ENCODE measurements around the gene EEF1A2.

The EEF1A2 gene

DNA sequence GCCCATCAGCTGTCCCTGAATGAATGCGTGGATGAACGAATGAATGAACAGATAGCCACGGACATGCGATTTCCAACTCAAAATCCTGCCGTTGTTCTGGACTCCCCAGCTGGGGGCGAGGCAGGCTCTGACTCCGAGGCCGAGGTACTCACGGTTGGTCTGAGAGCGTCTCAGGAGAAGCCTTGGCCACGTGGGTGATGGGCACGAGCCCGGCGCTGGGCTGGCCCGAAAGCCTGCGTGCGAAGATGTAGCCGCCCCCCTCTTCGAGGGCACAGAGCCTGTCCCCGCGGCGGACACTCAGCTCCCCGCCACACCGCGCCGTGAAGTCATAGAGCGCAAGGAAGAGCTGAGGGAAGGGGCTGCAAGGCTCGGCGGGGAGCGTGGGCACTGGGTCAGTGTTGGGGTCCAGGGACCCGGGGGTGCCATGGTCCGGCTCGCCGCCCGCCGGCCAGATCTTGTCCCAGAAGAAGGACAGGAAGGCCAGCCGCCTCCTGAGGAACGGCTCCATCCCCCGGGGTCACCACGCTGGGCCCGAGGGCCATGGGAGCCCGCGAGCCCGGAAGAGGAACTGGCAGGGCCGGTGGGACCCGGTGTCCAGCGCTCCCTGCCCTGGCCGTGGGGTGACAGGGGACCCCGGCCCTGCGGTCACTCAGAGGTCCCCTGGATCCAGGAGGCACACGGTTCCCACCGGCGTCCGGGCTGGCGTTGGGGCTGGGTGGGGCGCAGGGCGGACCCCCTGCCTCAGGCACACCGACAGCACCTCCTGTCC is 48.3 kb upstream of the EEF1A2 start:
- Histone ChIP-seq H3K79me2 (ENCODE audit: control insufficient read depth, low read length) (no peaks in the 10 kb centered on the region), H4K20me1 (ENCODE audit: control insufficient read depth, insufficient read depth, low read depth, low read length) (peaks cover 4% of the 10 kb centered on the region; the same call in 1 of the 2 replicates), H3K9me3 (ENCODE audit: control insufficient read depth, insufficient read depth, low read length) (no peaks in the 10 kb centered on the region), H3F3A (ENCODE audit: control insufficient read depth, insufficient read depth) (no peaks in the 10 kb centered on the region), H3K27me3 (ENCODE audit: control insufficient read depth, low read length) (peaks cover 60% of the 10 kb centered on the region), H3K4me2 (ENCODE audit: low read length) (no peak overlapping the region), H3K4me1 (ENCODE audit: control insufficient read depth, low read length) (peaks cover 14% of the 10 kb centered on the region), H3K4me3 (ENCODE audit: low read length) (no peak overlapping the region), H3K9me2 (replicated peaks; ENCODE audit: control insufficient read depth, low read length) (no peaks in the 10 kb centered on the region), H3K27ac (ENCODE audit: low read depth, low read length) (no peak overlapping the region), H3K36me3 (ENCODE audit: control insufficient read depth, low read length) (no peaks in the 10 kb centered on the region)
- TF ChIP-seq, protein P1, sequence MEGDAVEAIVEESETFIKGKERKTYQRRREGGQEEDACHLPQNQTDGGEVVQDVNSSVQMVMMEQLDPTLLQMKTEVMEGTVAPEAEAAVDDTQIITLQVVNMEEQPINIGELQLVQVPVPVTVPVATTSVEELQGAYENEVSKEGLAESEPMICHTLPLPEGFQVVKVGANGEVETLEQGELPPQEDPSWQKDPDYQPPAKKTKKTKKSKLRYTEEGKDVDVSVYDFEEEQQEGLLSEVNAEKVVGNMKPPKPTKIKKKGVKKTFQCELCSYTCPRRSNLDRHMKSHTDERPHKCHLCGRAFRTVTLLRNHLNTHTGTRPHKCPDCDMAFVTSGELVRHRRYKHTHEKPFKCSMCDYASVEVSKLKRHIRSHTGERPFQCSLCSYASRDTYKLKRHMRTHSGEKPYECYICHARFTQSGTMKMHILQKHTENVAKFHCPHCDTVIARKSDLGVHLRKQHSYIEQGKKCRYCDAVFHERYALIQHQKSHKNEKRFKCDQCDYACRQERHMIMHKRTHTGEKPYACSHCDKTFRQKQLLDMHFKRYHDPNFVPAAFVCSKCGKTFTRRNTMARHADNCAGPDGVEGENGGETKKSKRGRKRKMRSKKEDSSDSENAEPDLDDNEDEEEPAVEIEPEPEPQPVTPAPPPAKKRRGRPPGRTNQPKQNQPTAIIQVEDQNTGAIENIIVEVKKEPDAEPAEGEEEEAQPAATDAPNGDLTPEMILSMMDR (IDR thresholded peaks at IDR 0.05; ENCODE audit: low read depth, low read length, poor library complexity, severe bottlenecking) = no peak
- no peak for TF ChIP-seq EZH2phosphoT487 (IDR thresholded peaks at IDR 0.05; ENCODE audit: borderline replicate concordance, low read length)

DNA sequence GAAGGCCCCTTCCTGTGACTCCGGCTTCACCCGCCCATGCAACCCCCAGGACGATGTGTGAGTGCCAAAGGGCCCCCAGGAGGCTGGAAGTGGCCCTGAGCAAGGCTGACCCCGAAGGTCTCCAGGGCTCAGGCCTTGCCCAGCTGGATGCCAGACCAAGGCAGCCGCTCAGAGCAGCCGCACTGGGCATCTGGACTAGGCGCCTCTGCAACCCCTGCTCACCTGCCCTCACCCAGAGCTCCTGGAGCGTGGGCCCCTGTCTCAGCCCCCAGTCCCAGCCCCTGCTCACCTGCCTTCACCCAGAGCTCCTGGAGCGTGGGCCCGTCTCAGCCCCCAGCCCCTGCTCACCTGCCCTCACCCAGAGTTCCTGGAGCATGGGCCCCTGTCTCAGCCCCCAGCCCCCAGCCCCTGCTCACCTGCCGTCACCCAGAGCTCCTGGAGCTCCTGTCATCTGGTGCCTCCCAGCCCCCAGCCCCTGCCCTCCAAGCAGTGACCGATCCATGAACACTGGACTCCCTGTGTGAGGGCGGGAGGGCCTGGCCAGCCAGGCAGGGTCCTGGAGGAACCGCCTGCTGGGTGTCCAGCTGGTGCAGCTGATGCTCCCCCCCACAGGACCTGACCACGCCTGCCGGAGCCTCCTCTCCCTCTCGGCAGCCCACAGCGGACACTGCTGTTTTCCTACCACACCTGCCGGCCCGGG is 47.5 kb upstream of the EEF1A2 start:
- H3K4me3 ChIP-seq (ENCODE audit: low read length) = no peak overlapping the region
- H3K4me2 ChIP-seq (ENCODE audit: low read length) = no peak overlapping the region
- peaks cover 4% of the 10 kb centered on the region; the same call in 1 of the 2 replicates for H4K20me1 ChIP-seq (ENCODE audit: control insufficient read depth, insufficient read depth, low read depth, low read length)
- H3F3A ChIP-seq (ENCODE audit: control insufficient read depth, insufficient read depth) = no peaks in the 10 kb centered on the region
- H3K36me3 ChIP-seq (ENCODE audit: control insufficient read depth, low read length) = no peaks in the 10 kb centered on the region
- H3K9me2 ChIP-seq (replicated peaks; ENCODE audit: control insufficient read depth, low read length) = no peaks in the 10 kb centered on the region
- H3K9me3 ChIP-seq (ENCODE audit: control insufficient read depth, insufficient read depth, low read length) = no peaks in the 10 kb centered on the region
- no peaks in the 10 kb centered on the region for H3K79me2 ChIP-seq (ENCODE audit: control insufficient read depth, low read length)
- no peak overlapping the region for H3K27ac ChIP-seq (ENCODE audit: low read depth, low read length)
- no peak for TF ChIP-seq EZH2phosphoT487 (IDR thresholded peaks at IDR 0.05; ENCODE audit: borderline replicate concordance, low read length)
- peaks cover 11% of the 10 kb centered on the region for H3K4me1 ChIP-seq (ENCODE audit: control insufficient read depth, low read length)
- peaks cover 60% of the 10 kb centered on the region for H3K27me3 ChIP-seq (ENCODE audit: control insufficient read depth, low read length)

GRCh38 chr20:63545814-63546213 is 46.9 kb upstream of the EEF1A2 start:
- Histone ChIP-seq H3K27ac (ENCODE audit: low read depth, low read length) (no peak overlapping the region), H3K9me3 (ENCODE audit: control insufficient read depth, insufficient read depth, low read length) (no peaks in the 10 kb centered on the region), H4K20me1 (ENCODE audit: control insufficient read depth, insufficient read depth, low read depth, low read length) (peaks cover 4% of the 10 kb centered on the region; the same call in 1 of the 2 replicates), H3K27me3 (ENCODE audit: control insufficient read depth, low read length) (peaks cover 55% of the 10 kb centered on the region), H3K4me1 (ENCODE audit: control insufficient read depth, low read length) (peaks cover 11% of the 10 kb centered on the region), H3K4me3 (ENCODE audit: low read length) (no peak overlapping the region), H3K79me2 (ENCODE audit: control insufficient read depth, low read length) (no peaks in the 10 kb centered on the region), H3K4me2 (ENCODE audit: low read length) (no peak overlapping the region), H3K36me3 (ENCODE audit: control insufficient read depth, low read length) (no peaks in the 10 kb centered on the region), H3F3A (ENCODE audit: control insufficient read depth, insufficient read depth) (no peaks in the 10 kb centered on the region), H3K9me2 (replicated peaks; ENCODE audit: control insufficient read depth, low read length) (no peaks in the 10 kb centered on the region)
- TF ChIP-seq, protein P1 (IDR thresholded peaks at IDR 0.05; ENCODE audit: low read depth, low read length, poor library complexity, severe bottlenecking) = no peak
- no peak for TF ChIP-seq EZH2phosphoT487 (IDR thresholded peaks at IDR 0.05; ENCODE audit: borderline replicate concordance, low read length)
